Placental pericyte (primary cell): ENCODE data around the gene ABHD16B. TPM values are rescaled to one million over a fixed set of nuclear protein-coding genes. Genes with fewer than 3 reads are reported as not detected.
A peak's percentile ranks its signal among the peaks of the same experiment; 100 is the strongest.

Experiments used
- small RNA-seq: library from RNA; depleted of rRNA; stranded (forward); fragments of <200 nt; gene quantifications from one replicate; pipeline ENCODE3, GENCODE V24; 2012; ENCODE audit warnings: low replicate concordance
- total RNA-seq: library from RNA; depleted of rRNA; stranded (reverse); fragments of >200 nt; gene quantifications from 2 replicates; pipeline ENCODE4 v1.2.3, GENCODE V29; 2012

Gene ABHD16B
- not detected in 2 replicates for total RNA-seq

GRCh38 chr20:63861365-63861934 is at the start of gene ABHD16B:
ABHD16B (plus strand) TSS chr20:63861498; CDS start chr20:63861541, 43 bp downstream.

GRCh38 chr20:63830841-63831588 is 30.3 kb upstream of the ABHD16B start, which contains the start of gene ZBTB46:
ZBTB46 (minus strand) TSS chr20:63831264; CDS start chr20:63790757, 40,507 bp downstream.

GRCh38 chr20:63864978-63865640 is 3.8 kb downstream of the ABHD16B start, which contains the start of gene TPD52L2:
TPD52L2 (plus strand) TSS chr20:63865270; CDS start chr20:63865366, 96 bp downstream.

GRCh38 chr20:63894358-63895201 is 33.3 kb downstream of the ABHD16B start, which contains the start of gene DNAJC5:
DNAJC5 (plus strand) TSS chr20:63895126; CDS start chr20:63928346, 33,220 bp downstream.

Small RNA genes within 50 kb of the gene (small RNA-seq; reads per million reads assigned to genes)
- gene RNU1-134P = 4.5 reads per million, percentile 86 among the genes with 10 or more reads in this experiment

Other genes with a start within 250 kb of the ABHD16B start
- gene GMEB2, start 234.4 kb upstream of the ABHD16B start, total RNA-seq = 11.2 and 16.0 TPM in 2 replicates
- 9.2 and 41.1 TPM in 2 replicates for gene STMN3, start 208.1 kb upstream of the ABHD16B start, total RNA-seq
- 24.5 and 29.5 TPM in 2 replicates for gene RTEL1, start 203.2 kb upstream of the ABHD16B start, total RNA-seq
- 3.9 and 35.9 TPM in 2 replicates for gene TNFRSF6B, start 164.8 kb upstream of the ABHD16B start, total RNA-seq
- 43.4 and 45.5 TPM in 2 replicates for gene ARFRP1, start 153.5 kb upstream of the ABHD16B start, total RNA-seq
- 20.6 and 24.9 TPM in 2 replicates for gene ZGPAT, start 153.5 kb upstream of the ABHD16B start, total RNA-seq
- 3.1 and 4.2 TPM in 2 replicates for gene LIME1, start 124.8 kb upstream of the ABHD16B start, total RNA-seq
- gene SLC2A4RG, start 121.7 kb upstream of the ABHD16B start, total RNA-seq = 27.6 and 54.1 TPM in 2 replicates
- gene ZBTB46, start 30.2 kb upstream of the ABHD16B start, total RNA-seq = 3.3 and 20.5 TPM in 2 replicates
- 145 and 153 TPM in 2 replicates for gene TPD52L2, start 3.8 kb downstream of the ABHD16B start, total RNA-seq
- gene DNAJC5, start 33.6 kb downstream of the ABHD16B start, total RNA-seq = 51.9 and 77.0 TPM in 2 replicates
- 21.2 and 33.5 TPM in 2 replicates for gene UCKL1, start 94.9 kb downstream of the ABHD16B start, total RNA-seq
- 10.9 and 16.0 TPM in 2 replicates for gene ZNF512B, start 108.4 kb downstream of the ABHD16B start, total RNA-seq
- gene SAMD10, start 118.1 kb downstream of the ABHD16B start, total RNA-seq = 1.7 and 2.6 TPM in 2 replicates
- gene PRPF6, start 119.6 kb downstream of the ABHD16B start, total RNA-seq = 48.2 and 74.4 TPM in 2 replicates
- gene C20orf204, start 174.7 kb downstream of the ABHD16B start, total RNA-seq = 0.88 and 1.4 TPM in 2 replicates
- 0.43 TPM in 1 of 2 replicates, not detected in the other for gene SOX18, start 188.1 kb downstream of the ABHD16B start, total RNA-seq
- gene TCEA2, start 201.7 kb downstream of the ABHD16B start, total RNA-seq = 13.9 and 27.6 TPM in 2 replicates
- gene RGS19, start 218.0 kb downstream of the ABHD16B start, total RNA-seq = 12.0 and 39.1 TPM in 2 replicates
- gene OPRL1, start 218.6 kb downstream of the ABHD16B start, total RNA-seq = 0.86 and 0.88 TPM in 2 replicates
- 0.43 TPM in 1 of 2 replicates, not detected in the other for gene LKAAEAR1, start 222.9 kb downstream of the ABHD16B start, total RNA-seq
- not detected in 2 replicates for gene NPBWR2, start 246.1 kb downstream of the ABHD16B start, total RNA-seq